NT2/D1 (cell line): ENCODE results near the gene RAB43.

Experiments used
- SUZ12 ChIP-seq: IDR thresholded peaks from 2 replicates; pipeline ENCODE4 v1.6.1; 2011; ENCODE audit not compliant: insufficient read length, insufficient read depth; ENCODE audit errors: extremely low read depth
- YY1 ChIP-seq: IDR thresholded peaks from 2 replicates; pipeline ENCODE4 v1.6.1; 2011; ENCODE audit not compliant: insufficient read length, insufficient read depth
- ZNF274 ChIP-seq: IDR thresholded peaks from 2 replicates; pipeline ENCODE4 v1.6.1; 2011; ENCODE audit warnings: mild to moderate bottlenecking, low read depth, low read length

DNA sequence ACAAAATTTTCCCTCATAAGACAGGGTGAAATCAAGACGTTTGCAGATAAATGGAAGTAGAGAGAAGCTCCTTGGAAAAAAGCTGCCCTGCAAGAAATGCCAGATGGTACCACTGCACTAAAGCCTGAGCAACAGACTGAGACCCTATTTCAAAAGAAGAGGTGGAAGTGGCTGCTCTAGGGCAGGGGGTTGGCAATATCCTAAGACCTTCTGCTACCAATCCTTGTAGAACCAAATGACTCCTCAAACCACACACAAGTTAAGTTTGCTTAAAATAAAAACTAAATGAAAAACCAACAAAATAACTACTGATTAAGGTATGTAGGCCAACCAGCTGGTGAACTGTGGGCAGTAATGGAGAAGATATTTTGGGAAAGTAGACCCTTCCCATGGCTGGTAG, 21.3 kb downstream of the RAB43 start:
- TF ChIP-seq YY1 = no peak
- TF ChIP-seq SUZ12 = no peak
- no peak for TF ChIP-seq ZNF274
